Fibroblast of lung (primary cell): ENCODE data around the gene AMIGO3.

ENCODE experiments used
- EZH2 ChIP-seq: IDR thresholded peaks from 2 replicates; pipeline ENCODE4 v1.5.1; 2012; ENCODE audit warnings: low read length, control low read depth, mild to moderate bottlenecking; ENCODE audit errors: missing control alignments
- TF ChIP-seq, protein P1 (sequence below), 2 donors: IDR thresholded peaks in 1 of 2; conservative IDR thresholded peaks in 1 of 2; 1 replicate in 1 of 2; 2 replicates in 1 of 2; pipeline ENCODE4 v1.5.1; 2011 to 2012; ENCODE audit warnings: low read length in 2 of 2, control low read depth in 1 of 2, inconsistent platforms in 1 of 2, low read depth in 1 of 2, mild to moderate bottlenecking in 1 of 2

DNA sequence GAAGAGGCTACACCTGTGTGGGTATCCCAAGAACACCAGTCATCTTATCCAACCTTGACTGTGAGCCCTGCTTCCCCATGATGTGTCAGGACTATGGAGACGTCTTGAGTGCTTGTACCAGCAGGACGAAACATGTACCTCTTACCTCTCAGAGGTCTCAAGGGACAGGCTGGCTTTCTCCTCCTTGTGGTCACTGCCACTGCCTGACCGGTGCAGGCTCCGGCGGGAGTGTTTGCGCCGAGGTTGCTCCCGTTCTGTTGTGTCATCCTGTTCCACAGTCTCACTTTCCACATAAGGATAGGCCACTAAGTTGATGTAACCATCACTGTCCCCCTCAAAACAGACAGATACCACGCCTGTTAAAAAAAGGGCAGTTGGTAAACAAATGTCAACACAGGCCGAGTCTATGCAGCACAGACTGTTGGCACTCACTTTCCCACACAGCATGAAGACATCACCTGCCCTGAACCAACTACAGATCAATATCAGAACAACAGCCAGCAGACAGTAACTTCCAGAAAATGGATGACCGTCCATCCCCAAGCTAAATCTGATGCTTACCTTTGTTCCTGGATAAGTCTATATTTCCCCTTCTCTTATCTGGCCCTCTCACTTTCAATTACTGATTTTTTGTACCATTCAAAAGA, 18.7 kb upstream of the AMIGO3 start:
- TF ChIP-seq EZH2 = no peak
- TF ChIP-seq, protein P1, sequence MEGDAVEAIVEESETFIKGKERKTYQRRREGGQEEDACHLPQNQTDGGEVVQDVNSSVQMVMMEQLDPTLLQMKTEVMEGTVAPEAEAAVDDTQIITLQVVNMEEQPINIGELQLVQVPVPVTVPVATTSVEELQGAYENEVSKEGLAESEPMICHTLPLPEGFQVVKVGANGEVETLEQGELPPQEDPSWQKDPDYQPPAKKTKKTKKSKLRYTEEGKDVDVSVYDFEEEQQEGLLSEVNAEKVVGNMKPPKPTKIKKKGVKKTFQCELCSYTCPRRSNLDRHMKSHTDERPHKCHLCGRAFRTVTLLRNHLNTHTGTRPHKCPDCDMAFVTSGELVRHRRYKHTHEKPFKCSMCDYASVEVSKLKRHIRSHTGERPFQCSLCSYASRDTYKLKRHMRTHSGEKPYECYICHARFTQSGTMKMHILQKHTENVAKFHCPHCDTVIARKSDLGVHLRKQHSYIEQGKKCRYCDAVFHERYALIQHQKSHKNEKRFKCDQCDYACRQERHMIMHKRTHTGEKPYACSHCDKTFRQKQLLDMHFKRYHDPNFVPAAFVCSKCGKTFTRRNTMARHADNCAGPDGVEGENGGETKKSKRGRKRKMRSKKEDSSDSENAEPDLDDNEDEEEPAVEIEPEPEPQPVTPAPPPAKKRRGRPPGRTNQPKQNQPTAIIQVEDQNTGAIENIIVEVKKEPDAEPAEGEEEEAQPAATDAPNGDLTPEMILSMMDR (conservative IDR thresholded peaks at IDR 0.05 in 1 of 2, IDR thresholded peaks at IDR 0.05 in 1 of 2; ENCODE audit: low read depth in 1 of 2, low read length in 2 of 2) = no peak
